ENCODE data around the gene LINGO1. TPM values are rescaled to one million over a fixed set of nuclear protein-coding genes. Genes with fewer than 3 reads are reported as not detected.

The LINGO1 gene
- total and polyA plus RNA-seq, 2 of the 8 experiments (the other 6 are each of a cell fraction or from before 2014, with no cell fraction given): 57.1 to 114 TPM

- no peak for TF ChIP-seq CEBPB (IDR thresholded peaks at IDR 0.05; ENCODE audit: low read depth, low read length)
- TF ChIP-seq MAFK (IDR thresholded peaks at IDR 0.05; ENCODE audit: low read depth, low read length): no peak
- Histone ChIP-seq H4K5ac (ENCODE audit: insufficient read length, low read depth, low read length) (no peak overlapping the region), H4K20me1 (replicated peaks in 1 of 2; ENCODE audit: control insufficient read depth in 1 of 2, insufficient read depth in 2 of 2, low read length in 2 of 2) (no peaks in the 10 kb centered on the region), H3K4ac (replicated peaks; ENCODE audit: insufficient read length, low read depth, low read length) (no peak overlapping the region), H2AFZ (ENCODE audit: low read length) (no peak overlapping the region), H3K27ac (ENCODE audit: low read depth, low read length) (no peak overlapping the region), H2AK5ac (ENCODE audit: low read depth, low read length) (no peak overlapping the region), H3K18ac (ENCODE audit: extremely low read depth, low read length) (no peak overlapping the region), H2BK5ac (ENCODE audit: low read depth, low read length) (no peak overlapping the region), H3K9ac (replicated peaks in 1 of 4; ENCODE audit: extremely low read depth in 1 of 4, low read depth in 3 of 4, low read length in 3 of 4) (no peak overlapping the region), H3K4me2 (ENCODE audit: insufficient read depth in 1 of 2, low read depth in 2 of 2, low read length in 2 of 2) (no peak overlapping the region), H3K36me3 (ENCODE audit: control insufficient read depth in 2 of 4, insufficient read depth in 4 of 4, low read length in 3 of 4) (no peaks in the 10 kb centered on the region), H3K27me3 (replicated peaks in 1 of 4; ENCODE audit: control insufficient read depth in 3 of 4, extremely low read depth in 1 of 4, insufficient read depth in 3 of 4, low read length in 3 of 4) (no peaks in the 10 kb centered on the region), H3K23me2 (ENCODE audit: low read depth, low read length) (no peaks in the 10 kb centered on the region), H3K79me1 (ENCODE audit: low read depth, low read length) (no peaks in the 10 kb centered on the region), H4K8ac (ENCODE audit: extremely low read depth, insufficient read depth, low read length) (no peak overlapping the region), H3K79me2 (ENCODE audit: control insufficient read depth in 1 of 2, insufficient read depth in 2 of 2, low read length in 2 of 2) (no peaks in the 10 kb centered on the region), H2BK20ac (ENCODE audit: low read length) (no peak overlapping the region), H3K4me1 (replicated peaks in 1 of 4; ENCODE audit: control insufficient read depth in 3 of 4, insufficient read depth in 4 of 4, low read length in 3 of 4) (peaks cover 0 to 11% (median 0%) of the 10 kb centered on the region in 4 experiments; a peak in 4 of 7 replicates), H2BK15ac (ENCODE audit: low read length) (no peak overlapping the region), H3K56ac (replicated peaks; ENCODE audit: insufficient read length, low read depth, low read length) (no peak overlapping the region), H3K9me3 (ENCODE audit: insufficient read depth in 2 of 2, low read depth in 1 of 2, low read length in 1 of 2) (0 out of 4 replicates have a peak, but pooled peaks cover 0 to 5% of the 10 kb centered on the region in 2 experiments), H3K14ac (ENCODE audit: insufficient read length) (no peak overlapping the region), H3K23ac (ENCODE audit: insufficient read length) (no peak overlapping the region), H2BK120ac (replicated peaks; ENCODE audit: low read depth, low read length) (no peak overlapping the region), H2BK12ac (ENCODE audit: low read depth, low read length) (no peak overlapping the region), H4K91ac (replicated peaks; ENCODE audit: insufficient read length, low read length) (no peak overlapping the region), H3K4me3 (ENCODE audit: extremely low read depth in 1 of 4, insufficient read depth in 2 of 4, low read depth in 3 of 4, low read length in 4 of 4) (no peak overlapping the region)
- FAIRE-seq (no peak), DNase-seq (ENCODE audit: low read depth in 1 of 2, low spot score in 2 of 2) (no peak)
- ChIA-PET CTCF (ENCODE audit: partially characterized antibody) (interaction anchor here (0.8 to 19.2 kb wide), 29 partner anchors 9 to 216 kb away, joined by 3 to 361 read pairs (median 8); partner anchors contain the start of gene LINGO1), POLR2A (ENCODE audit: partially characterized antibody) (interaction anchor here (2.1 kb wide), 1 partner anchor 25 kb away, joined by 5 read pairs; no protein-coding TSS in a partner anchor)
- WGBS, 2 experiments (ENCODE audit: extremely low coverage in 1 of 2, insufficient coverage in 1 of 2, insufficient read length in 1 of 2, insufficient replicate concordance in 2 of 2, low coverage in 1 of 2, low lambda C conversion rate in 2 of 2, missing lambda C conversion rate in 1 of 2): 92% methylated on average over 4 of the region's 4 CpGs; no CpG with 5 or more reads in 1 of the 2 experiments
Measured at GRCh38 chr15:77653832-77654480, 21.2 kb upstream of the LINGO1 start.

All from H1 (cell line).